Activated CD4-positive, alpha-beta T cell treated with anti-CD3 and anti-CD28 coated beads for 1 hour (primary cell): ENCODE data around the gene PRC1.
"Not testable (repeated sequence)": the region's sequence is repeated elsewhere in the genome, so short reads cannot be mapped to it uniquely, and the experiment has no call there.

Source experiments
- DNase-seq: peaks from one replicate; pipeline ENCODE4 v3.0.0-alpha.2; 2020

Gene PRC1

GRCh38 chr15:90931828-90932659, 62.3 kb downstream of the PRC1 start, which contains the start of gene HDDC3:
Gene HDDC3 (minus strand): TSS chr15:90932549. CDS start chr15:90932540, 9 bp downstream.
- peak; percentile 81 for DNase-seq

GRCh38 chr15:90931575-90931827, 62.8 kb downstream of the PRC1 start:
- DNase-seq: no peak

- no peak for DNase-seq
Measured at GRCh38 chr15:90930861-90931574, 63.3 kb downstream of the PRC1 start.

- DNase-seq: no peak
Measured at GRCh38 chr15:90929246-90930019, 64.9 kb downstream of the PRC1 start.

- DNase-seq: not testable (repeated sequence)
Measured at GRCh38 chr15:90928106-90928505, 66.2 kb downstream of the PRC1 start.

GRCh38 chr15:90926766-90927165, 67.6 kb downstream of the PRC1 start:
- DNase-seq: not testable (repeated sequence)

- no peak for DNase-seq
Measured at GRCh38 chr15:90924375-90924774, 70.0 kb downstream of the PRC1 start.

GRCh38 chr15:90922712-90923322, 71.5 kb downstream of the PRC1 start:
- not testable (repeated sequence) for DNase-seq

- DNase-seq: no peak
Measured at GRCh38 chr15:90921887-90922286, 72.4 kb downstream of the PRC1 start.

- no peak for DNase-seq
Measured at GRCh38 chr15:90918835-90919234, 75.5 kb downstream of the PRC1 start.

GRCh38 chr15:90918034-90918788, 76.1 kb downstream of the PRC1 start:
- no peak for DNase-seq

- no peak for DNase-seq
Measured at GRCh38 chr15:90917569-90917968, 76.8 kb downstream of the PRC1 start.

- no peak for DNase-seq
Measured at GRCh38 chr15:90916461-90916860, 77.9 kb downstream of the PRC1 start.
